Nephron progenitor cell (in vitro differentiated cells): ENCODE measurements around the gene EBLN2.
A peak's percentile ranks its signal among the peaks of the same experiment; 100 is the strongest.

ENCODE experiments used
- DNase-seq: peaks from one replicate; pipeline ENCODE4 v3.0.0; 2021
- H3K27ac Mint-ChIP-seq: 2 replicates; pipeline ENCODE4 v1.8.0; 2021; ENCODE audit warnings: mild to moderate bottlenecking, moderate library complexity, mixed read lengths
- H3K27me3 Mint-ChIP-seq: 2 replicates; pipeline ENCODE4 v1.8.0; 2021; ENCODE audit warnings: mild to moderate bottlenecking, low read depth, mixed read lengths; ENCODE audit not compliant: poor library complexity
- H3K36me3 Mint-ChIP-seq: 2 replicates; pipeline ENCODE4 v1.8.0; 2021; ENCODE audit warnings: low read depth, mixed read lengths
- H3K4me1 Mint-ChIP-seq: 2 replicates; pipeline ENCODE4 v1.8.0; 2021; ENCODE audit warnings: mixed read lengths
- H3K4me3 Mint-ChIP-seq: 2 replicates; pipeline ENCODE4 v1.8.0; 2021; ENCODE audit warnings: mild to moderate bottlenecking, moderate library complexity, mixed read lengths
- H3K9me3 Mint-ChIP-seq: 2 replicates; pipeline ENCODE4 v1.8.0; 2021; ENCODE audit warnings: mild to moderate bottlenecking, moderate library complexity, mixed read lengths
- TF ChIP-seq, protein P1 (sequence below): fragments of 200-600 bp; sonication (generic); IDR thresholded peaks from 2 replicates; pipeline ENCODE4 v1.5.0; 2021; ENCODE audit warnings: antibody characterized with exemption

Gene EBLN2

DNA sequence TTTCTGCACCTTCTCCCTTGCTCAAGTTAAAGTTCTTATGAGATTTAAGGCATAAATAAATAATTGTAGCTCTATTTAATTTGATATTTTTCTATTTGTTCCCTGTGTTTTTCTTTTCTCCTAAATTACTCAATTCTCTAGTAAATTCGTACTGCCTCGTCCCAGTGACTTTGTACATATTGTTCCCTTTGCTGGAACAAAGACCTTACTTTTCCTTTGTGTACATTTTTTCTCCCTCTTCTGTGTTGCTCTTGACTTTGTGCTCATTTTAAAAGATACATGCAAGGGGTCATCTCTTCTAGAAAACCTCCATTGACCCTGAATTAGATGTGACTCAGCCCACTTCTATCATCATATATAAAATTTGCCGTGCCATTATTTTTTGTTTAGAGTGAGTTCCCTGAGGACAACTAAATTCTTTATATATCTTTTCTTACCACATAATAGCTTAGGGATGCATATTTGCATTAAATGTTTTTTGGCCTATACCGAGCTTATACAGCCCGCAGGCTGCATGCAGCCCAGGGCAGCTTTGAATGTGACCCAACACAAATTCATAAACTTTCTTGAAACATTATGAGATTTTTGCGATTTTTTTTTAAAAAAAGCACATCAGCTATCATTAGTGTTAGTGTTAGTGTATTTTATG, 35.2 kb upstream of the EBLN2 start:
- Mint-ChIP-seq H3K9me3 (peaks cover 34% of the 10 kb centered on the region), H3K4me3 (no peak overlapping the region), H3K4me1 (peaks cover 9% of the 10 kb centered on the region), H3K36me3 (peaks cover 88% of the 10 kb centered on the region), H3K27me3 (peaks cover 3% of the 10 kb centered on the region), H3K27ac (peak overlapping the region; percentile 0)
- DNase-seq = no peak
- TF ChIP-seq, protein P1, sequence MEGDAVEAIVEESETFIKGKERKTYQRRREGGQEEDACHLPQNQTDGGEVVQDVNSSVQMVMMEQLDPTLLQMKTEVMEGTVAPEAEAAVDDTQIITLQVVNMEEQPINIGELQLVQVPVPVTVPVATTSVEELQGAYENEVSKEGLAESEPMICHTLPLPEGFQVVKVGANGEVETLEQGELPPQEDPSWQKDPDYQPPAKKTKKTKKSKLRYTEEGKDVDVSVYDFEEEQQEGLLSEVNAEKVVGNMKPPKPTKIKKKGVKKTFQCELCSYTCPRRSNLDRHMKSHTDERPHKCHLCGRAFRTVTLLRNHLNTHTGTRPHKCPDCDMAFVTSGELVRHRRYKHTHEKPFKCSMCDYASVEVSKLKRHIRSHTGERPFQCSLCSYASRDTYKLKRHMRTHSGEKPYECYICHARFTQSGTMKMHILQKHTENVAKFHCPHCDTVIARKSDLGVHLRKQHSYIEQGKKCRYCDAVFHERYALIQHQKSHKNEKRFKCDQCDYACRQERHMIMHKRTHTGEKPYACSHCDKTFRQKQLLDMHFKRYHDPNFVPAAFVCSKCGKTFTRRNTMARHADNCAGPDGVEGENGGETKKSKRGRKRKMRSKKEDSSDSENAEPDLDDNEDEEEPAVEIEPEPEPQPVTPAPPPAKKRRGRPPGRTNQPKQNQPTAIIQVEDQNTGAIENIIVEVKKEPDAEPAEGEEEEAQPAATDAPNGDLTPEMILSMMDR = no peak

DNA sequence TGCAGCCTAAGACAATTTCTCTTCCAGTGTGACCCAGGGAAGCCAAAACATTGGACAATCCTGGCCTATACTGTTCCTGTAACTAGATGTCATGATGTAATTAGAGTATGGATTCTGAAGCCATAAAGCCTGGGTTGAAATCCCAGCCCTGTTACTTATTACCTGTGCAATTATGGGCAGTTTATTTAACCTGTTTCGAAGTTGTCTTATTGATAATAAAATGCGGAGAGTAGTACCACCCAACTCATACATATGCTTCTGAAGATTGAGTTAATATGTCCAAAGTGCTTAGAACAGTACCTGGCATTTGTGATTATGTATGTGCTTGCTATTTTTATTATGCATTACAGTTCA, 34.7 kb upstream of the EBLN2 start:
- H3K4me3 Mint-ChIP-seq = no peak overlapping the region
- peaks cover 7% of the 10 kb centered on the region for H3K4me1 Mint-ChIP-seq
- peaks cover 88% of the 10 kb centered on the region for H3K36me3 Mint-ChIP-seq
- H3K27ac Mint-ChIP-seq = no peak overlapping the region
- no peak for DNase-seq
- peaks cover 3% of the 10 kb centered on the region for H3K27me3 Mint-ChIP-seq
- peaks cover 34% of the 10 kb centered on the region for H3K9me3 Mint-ChIP-seq
- TF ChIP-seq, protein P1 = no peak

DNA sequence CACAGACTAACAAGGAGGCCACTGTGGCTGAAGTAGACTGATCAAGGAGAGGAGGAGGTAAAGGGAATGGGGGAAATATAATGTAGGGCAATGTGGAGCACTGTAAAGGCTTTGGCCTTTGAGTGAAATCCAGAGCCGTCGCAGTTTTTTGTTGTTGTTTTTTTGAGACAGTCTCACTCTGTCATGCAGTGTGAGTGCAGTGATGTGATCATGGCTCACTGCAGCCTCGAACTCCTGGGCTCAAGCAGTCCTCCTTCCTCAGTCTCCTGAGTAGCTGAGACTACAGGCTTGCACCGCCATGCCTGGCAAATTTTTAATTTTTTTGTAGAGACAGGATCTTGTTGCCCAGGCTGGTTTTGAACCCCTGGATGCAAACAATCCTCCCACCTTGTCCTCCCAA, 32.7 kb upstream of the EBLN2 start:
- Mint-ChIP-seq H3K27ac (no peak overlapping the region), H3K4me3 (no peak overlapping the region), H3K36me3 (peaks cover 87% of the 10 kb centered on the region), H3K27me3 (peaks cover 3% of the 10 kb centered on the region), H3K9me3 (peaks cover 34% of the 10 kb centered on the region), H3K4me1 (no peaks in the 10 kb centered on the region)
- TF ChIP-seq, protein P1 = no peak
- DNase-seq = no peak

DNA sequence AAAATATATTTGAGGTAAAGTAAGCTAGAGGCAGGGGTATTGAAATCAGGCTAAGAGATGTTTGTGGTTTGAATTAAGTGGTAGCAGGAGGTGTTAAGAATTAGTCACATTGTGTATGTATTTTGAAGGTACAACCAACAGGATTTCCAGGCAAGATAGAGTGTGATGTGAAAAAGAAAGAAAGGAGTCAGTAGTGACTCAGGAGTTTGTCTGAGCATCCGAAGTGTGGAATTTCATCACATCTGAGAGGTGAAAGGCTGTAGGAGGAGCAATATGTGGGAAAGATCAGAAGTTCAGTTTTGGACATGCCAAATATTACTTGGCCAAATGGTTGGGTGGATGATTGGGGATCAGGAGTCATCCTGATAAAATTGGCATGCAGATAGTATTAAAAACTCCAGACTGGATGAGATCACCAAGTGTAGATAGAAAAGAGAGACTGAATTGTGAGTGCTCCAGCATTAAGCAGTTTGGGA, 32.1 kb upstream of the EBLN2 start:
- no peaks in the 10 kb centered on the region for H3K4me1 Mint-ChIP-seq
- H3K27ac Mint-ChIP-seq = peak overlapping the region; percentile 0
- peaks cover 3% of the 10 kb centered on the region for H3K27me3 Mint-ChIP-seq
- no peak for DNase-seq
- H3K4me3 Mint-ChIP-seq = no peak overlapping the region
- TF ChIP-seq, protein P1 = no peak
- H3K9me3 Mint-ChIP-seq = peaks cover 36% of the 10 kb centered on the region
- H3K36me3 Mint-ChIP-seq = peaks cover 88% of the 10 kb centered on the region

DNA sequence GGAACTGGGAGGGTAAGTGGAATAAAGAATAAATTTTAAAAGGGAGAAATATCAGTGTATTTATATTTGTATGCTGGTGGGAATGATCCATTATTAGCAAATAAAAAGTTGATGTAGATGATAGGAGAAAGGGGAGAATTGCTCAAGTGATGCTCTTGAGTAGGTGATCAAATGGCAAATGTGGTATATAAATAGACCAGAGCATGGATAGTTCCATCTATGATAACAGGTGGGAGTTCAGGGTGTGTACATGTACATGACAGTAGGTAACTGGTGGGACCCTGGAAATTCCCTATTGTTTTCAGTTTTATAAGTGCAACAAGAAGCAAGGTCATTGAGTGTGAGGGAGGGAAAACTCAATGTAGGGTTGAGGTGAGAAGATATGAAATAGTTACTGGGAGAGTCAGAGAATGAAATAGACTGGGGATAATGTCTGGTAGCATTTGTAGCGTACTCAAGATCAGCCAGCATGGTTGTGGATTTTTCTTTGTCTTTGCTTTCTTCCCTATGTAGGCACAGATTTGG, 31.3 kb upstream of the EBLN2 start:
- DNase-seq = no peak
- Mint-ChIP-seq H3K27me3 (peaks cover 3% of the 10 kb centered on the region), H3K4me3 (no peak overlapping the region), H3K27ac (no peak overlapping the region), H3K4me1 (no peaks in the 10 kb centered on the region), H3K9me3 (peaks cover 36% of the 10 kb centered on the region), H3K36me3 (peaks cover 88% of the 10 kb centered on the region)
- TF ChIP-seq, protein P1 = no peak

DNA sequence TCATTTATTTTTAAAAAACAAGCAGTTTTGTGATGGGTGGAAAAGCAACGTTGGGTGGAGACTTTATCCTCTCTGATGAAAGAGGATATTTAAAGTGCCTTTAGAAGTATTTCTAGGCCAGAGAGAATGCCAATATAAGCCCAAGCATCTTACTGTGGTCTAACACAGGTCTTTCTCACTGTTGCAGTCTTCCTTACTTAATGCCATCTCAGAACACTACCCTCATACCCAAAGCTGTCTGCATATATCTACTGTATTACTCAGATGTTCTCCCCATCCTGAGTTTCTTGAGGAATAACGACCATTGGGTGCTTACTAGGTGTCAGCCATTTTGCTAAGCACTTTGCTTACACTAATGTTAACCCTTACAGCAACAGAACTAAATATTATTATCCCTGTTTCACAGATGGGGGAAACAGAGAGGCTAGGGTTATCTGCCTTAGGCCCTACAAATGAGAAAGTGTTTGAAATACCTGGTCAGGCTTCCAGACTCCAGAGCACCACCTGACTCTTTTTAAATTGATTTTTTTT, 29.8 kb upstream of the EBLN2 start:
- Mint-ChIP-seq H3K4me3 (no peak overlapping the region), H3K27ac (no peak overlapping the region), H3K27me3 (peaks cover 3% of the 10 kb centered on the region), H3K9me3 (peaks cover 35% of the 10 kb centered on the region), H3K36me3 (peaks cover 80% of the 10 kb centered on the region), H3K4me1 (peaks cover 6% of the 10 kb centered on the region)
- no peak for DNase-seq
- TF ChIP-seq, protein P1 = no peak
